Testis (tissue), 2 donors: ENCODE measurements around the gene NPHP4.

Source experiments
- CTCF ChIP-seq, 3 experiments: fragments of 450-650 bp in 2 of 3; fragments of 200-600 bp in 1 of 3; sonication (generic) in 1 of 3; IDR thresholded peaks; one replicate each; pipeline ENCODE4 v1.5.1; 2016 to 2019; ENCODE audit warnings: antibody characterized with exemption in 3 of 3, mild to moderate bottlenecking in 2 of 3, moderate library complexity in 1 of 3
- POLR2A ChIP-seq: fragments of 450-650 bp; IDR thresholded peaks from one replicate; pipeline ENCODE4 v1.6.1; 2017; ENCODE audit warnings: antibody characterized with exemption, mild to moderate bottlenecking, moderate library complexity

- TF ChIP-seq CTCF (IDR thresholded peaks at IDR 0.05) (no peak), POLR2A (no peak)
Measured at GRCh38 chr1:5904551-5904950, 87.7 kb downstream of the NPHP4 start.
